HG03378 (cell line): Measurements from ENCODE around the gene NACA.
A peak's percentile ranks its signal among the peaks of the same experiment; 100 is the strongest.
"Not testable (repeated sequence)": the region's sequence is repeated elsewhere in the genome, so short reads cannot be mapped to it uniquely, and the experiment has no call there.

ENCODE experiments used
- ATAC-seq: cut with Tn5 transposase; IDR thresholded peaks from one replicate; pipeline ENCODE4 v1.9.1; 2021; ENCODE audit warnings: mild to moderate bottlenecking, moderate library complexity; ENCODE audit not compliant: unreplicated experiment

NACA gene

GRCh38 chr12:56724972-56725722 lies at the start of gene NACA:
TSS of gene NACA (minus strand) at chr12:56725299. CDS start at chr12:56724521, 778 bp downstream.
- peak; percentile 93 for ATAC-seq

DNA sequence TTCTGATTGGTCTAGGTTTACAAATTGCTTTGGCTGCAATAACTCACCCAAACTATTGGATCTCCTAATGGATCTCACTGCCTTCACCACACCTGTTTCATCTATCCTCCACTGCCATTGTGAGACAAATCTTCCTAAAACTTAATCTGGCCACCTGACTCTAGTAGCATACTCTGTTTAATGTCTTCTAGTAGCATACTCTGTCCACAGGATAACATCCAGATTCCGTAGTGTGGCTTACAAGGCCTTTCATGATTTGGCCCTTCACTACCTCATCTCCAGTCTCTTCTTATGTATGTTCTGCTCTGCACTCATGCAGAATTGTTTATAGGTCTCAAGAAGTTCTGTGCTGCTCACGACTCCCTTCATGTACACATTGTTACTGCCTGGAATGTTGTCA lies 48.0 kb upstream of the NACA start:
- no peak for ATAC-seq

GRCh38 chr12:56772625-56773024 lies 47.5 kb upstream of the NACA start:
- no peak for ATAC-seq

DNA sequence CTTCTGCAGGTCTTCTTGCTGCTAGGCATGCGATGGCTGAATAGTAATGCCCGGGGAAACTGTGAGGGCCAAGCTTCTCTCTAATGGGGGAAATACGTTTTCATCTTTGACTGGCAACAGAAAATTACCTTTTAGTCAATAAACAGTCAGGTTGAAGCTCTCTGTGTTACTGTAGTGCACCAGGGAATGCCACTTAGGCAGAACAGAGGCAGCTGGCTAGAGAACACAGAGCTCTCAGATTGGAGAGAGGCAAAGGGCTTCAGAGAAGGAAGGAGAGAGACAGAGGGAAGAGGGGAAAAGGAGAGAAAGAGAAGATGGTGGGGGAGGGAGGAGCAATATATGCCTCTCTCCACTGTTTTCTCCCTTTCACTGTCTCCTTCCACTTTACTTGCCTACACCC lies 44.8 kb upstream of the NACA start:
- no peak for ATAC-seq

DNA sequence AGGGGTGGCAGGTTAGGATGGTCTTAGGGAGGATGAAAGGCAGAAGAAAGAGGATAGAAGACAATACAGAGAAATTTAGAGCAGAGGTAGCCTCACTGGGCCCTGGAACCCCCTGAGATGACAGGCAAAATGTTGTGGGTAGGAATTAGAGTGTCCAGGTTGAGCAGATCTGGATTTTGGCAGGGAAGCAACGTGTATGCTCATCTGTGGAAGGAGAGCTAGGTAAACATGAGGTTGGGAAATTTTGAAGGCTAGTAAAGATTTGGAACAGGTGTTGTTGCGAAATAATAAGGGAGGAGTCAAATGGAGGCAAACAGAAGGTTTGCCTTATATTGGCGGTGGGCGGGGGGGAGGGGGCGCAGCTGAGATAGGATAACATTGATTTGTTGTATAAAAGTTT lies 43.3 kb upstream of the NACA start:
- no peak for ATAC-seq

DNA sequence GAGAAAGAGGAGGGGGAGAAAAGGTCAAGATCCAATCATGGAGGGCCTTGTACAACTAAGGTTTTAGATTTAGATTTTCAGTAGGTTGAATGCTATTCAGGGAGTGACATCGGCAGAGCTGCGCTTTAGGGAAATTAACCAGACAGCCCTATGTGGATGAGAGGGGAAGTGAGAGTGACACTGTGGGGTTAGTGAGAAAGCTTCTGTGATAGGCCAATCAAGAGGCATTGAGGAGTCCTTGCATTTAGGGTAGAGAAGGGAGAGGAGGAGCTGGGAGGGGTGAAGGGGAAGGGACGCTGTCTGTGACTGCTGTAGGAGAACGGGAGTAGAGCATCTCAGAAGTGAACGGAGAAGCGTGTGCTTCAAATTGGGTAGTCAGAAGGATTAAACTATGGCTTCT lies 41.4 kb upstream of the NACA start:
- ATAC-seq = peak; percentile 95

DNA sequence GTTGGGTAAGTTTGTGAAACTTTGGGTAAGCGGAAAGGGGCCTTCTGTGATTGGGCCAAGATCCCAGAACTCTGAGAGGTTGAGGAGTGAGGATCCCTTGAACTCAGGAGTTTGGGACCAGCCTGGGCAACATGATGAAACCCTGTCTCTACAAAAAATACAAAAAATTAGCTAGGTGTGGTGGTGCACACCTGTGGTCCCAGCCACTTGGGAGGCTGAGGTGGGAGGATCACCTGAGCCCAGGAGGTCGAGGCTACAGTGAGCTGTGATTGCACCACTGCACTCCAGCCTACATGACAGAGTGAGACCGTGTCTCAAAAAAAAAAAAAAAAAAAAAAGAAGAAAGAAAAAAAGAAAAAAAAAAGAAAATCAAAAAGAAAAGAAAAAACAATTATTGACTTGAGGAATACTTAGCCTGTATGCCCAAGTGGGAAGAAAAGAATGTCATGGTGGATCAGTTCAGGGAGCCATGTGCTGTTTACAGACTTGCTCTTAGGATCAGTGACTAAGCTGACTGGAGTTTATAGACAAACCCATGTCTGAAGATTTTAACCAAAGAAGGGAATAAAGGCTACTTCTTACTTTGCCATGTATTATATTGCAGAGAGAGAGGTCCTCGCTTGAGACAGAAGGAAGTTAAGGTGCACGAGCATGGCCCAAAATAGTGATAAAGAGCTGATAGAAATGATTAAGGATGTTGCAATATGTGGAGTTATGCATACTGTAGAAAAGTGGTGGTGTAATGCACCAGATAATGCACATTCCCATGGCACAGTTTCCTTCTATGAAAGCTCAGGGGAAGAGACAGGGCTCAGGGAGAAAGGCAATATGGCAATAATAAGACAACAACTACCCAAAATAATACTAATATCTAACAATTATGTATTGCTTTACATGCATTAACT lies 38.9 kb upstream of the NACA start:
- no peak for ATAC-seq

DNA sequence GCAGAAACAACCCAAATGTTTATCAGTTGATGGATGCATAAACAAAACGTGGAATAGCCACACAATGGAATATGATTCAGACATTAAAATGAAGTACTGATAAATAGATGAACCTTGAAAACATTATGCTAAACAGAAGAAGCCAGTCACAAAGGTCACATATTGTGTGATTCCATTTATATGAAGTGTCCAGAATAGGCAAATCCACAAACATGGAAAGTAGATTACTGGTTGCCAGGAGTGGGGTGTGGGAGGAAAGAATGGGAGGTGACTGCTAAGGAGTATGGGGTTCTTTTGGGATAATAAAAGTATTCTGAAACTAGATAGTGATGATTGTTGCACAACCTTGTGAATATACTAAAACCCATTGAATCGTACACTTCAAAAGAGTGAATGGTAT lies 36.7 kb upstream of the NACA start:
- no peak for ATAC-seq

GRCh38 chr12:56760460-56760859 lies 35.4 kb upstream of the NACA start:
- no peak for ATAC-seq

DNA sequence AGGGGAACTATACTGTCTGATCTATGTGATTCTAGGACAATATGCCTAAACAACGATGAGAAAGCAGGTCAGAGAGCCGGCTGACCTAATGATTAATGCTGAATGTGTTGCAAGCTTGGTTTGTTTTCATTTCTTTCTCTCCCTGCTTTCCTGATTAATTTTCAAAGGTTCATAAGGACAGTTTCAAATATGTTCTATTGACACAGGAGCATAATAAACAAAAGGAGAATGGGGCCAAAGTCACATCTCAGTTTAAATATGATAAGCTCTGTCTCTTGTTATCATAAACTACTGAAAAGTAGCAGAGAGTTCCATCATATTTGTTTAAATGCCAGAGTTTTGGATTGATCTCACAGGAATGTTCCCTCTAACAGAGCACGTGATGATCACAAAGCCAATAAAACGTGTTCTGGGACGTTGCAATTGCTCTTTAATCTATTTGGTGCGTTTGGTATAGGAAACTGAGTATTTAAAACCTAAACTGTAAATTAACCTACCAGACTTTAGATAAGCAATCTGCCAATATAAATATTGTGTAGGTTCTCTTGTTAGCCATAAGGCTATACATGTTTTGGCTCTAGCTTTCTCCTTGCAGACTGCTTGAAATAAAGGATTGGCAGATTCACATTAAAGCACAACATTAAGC lies 34.3 kb upstream of the NACA start:
- ATAC-seq = no peak

- ATAC-seq = no peak
Measured at GRCh38 chr12:56758728-56759262, 33.7 kb upstream of the NACA start.

DNA sequence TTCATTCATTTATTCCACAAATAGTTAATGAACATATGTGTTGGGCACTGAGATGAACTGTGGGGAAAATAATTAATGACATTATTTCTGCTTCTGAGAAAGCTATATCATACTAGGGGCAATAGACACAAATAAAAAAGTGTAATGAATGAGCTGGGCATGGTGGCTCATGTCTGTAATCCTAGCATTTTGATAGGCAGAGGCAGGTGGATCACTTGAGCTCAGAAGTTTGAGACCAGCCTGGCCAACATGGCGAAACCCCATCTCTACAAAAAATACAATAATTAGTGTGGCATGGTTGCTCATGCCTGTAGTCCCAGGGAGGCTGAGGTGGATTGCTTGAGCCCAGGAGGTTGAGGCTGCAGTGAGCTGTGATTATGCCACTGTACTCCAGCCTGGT lies 32.9 kb upstream of the NACA start:
- ATAC-seq = not testable (repeated sequence)

DNA sequence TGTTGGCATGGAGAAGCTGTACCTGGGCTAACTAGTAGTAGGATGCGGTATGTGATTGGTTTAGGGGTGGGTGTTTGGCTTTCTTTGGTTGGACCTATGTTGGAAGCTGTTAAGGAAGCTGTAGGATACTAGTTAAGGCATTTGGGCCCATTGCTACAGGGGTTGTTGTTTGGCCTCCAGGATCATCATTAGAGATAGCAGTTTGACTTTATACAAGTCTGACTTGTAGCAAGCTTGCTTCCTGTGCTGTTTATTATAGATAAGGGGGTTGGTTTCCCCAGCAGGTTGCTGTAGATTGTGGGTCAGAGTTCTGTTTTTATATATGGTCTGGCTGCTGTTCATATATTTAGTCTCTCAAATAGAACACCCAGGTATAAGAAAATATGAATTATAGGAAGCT lies 28.5 kb upstream of the NACA start:
- no peak for ATAC-seq

DNA sequence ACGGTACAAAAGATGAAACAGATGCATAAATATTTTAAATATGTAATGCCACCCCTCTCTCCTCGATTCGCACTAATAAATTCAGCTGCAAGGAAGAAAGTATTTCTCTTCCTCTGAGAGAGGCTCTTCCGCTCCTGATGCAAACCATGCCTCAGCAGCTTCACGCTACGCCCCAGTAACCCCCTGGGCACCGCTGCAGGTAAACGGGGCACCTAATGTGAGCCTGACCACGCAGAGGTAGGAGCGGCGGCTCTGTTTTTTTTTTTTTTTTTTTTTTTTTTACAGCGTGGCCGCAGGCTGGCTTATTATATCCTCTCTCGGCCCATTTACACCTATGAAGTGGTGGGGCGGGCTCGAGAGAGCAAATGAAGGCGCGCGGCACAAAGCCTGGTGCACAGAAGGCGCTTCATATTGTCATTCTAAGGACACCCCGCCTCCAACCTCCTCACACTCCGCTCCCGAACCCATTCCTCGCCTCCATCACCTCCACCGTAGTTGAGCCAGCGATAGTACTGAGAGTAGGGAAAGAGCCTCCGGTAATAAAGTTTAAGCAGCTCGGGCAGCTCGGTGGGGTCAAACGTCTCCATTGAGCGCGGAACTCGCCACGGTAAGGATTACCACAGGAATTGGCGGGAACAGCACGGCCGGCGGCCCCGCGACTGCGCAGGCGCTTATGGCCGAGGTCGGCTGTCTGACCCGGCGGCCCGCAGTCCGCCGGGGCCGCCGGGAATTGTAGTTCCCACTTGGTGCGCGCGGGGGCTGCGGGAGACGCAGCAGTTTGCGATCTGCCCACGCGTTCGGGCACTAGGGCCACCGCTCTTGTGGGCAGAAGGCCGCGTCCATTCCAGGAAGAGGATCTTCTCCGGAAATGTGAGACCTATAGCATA lies 26.9 kb upstream of the NACA start, which contains the start of gene PRIM1:
TSS of gene PRIM1 (minus strand) at position 612 of the 887 bp plus-strand sequence. CDS start at position 587, 25 bp downstream.
- ATAC-seq = peak; percentile 51

DNA sequence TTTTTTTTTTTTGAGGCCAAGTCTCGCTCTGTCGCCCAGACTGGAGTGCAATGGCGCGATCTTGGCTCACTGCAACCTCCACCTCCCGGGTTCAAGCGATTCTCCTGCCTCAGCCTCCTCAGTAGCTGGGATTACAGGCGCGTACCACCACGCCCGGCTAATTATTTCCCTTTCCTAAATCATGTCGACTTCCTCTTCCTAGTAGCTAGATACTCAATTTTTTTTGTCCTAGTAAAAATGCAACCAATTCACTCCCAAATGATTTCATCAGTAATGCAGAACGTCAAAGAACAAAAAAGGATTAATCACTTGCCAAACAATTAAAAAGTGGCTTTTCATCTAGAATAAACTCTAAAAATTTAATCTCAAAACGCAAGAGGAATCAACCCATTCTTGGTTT lies 25.5 kb upstream of the NACA start:
- ATAC-seq = not testable (repeated sequence)

DNA sequence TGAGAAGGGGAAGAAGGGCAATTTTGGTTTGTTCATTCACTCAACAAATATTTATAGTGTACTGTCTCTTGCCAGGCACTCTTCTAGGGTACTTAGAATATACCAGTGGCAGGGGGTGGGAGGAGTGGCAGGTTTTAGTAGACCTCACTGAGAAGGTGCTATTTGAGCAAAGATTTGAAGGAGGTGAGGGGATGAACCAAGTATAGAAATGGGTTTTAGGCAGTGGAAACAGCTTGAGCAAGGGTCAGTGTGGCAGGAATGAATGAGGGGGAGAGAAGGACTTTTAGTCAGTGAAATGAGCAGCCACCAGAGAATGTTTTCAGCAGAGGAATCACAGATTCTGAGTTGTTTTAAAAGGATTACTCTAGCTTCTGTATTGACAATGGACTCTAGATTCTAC lies 24.8 kb upstream of the NACA start:
- no peak for ATAC-seq

DNA sequence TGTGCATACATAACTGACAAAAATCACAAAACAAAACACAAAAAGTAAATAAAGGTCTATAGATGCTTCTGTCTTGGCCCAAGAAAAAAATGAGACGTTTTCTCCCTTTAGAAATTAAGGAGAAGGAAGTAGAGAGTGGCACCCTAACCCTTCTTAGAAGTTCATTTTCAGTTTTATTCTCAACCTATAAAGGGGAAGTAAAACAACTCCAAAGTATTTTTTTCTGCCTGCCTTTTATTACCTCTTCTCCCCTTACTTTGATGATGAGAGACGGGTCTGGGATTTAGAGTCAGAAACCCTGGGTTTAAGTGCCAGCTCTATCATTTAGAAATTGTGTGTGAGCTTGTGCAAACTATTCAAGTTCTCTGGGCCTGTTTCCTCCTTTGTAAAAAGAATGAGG lies 24.3 kb upstream of the NACA start:
- ATAC-seq = no peak

- ATAC-seq = no peak
Measured at GRCh38 chr12:56728139-56728861, 3.2 kb upstream of the NACA start.

DNA sequence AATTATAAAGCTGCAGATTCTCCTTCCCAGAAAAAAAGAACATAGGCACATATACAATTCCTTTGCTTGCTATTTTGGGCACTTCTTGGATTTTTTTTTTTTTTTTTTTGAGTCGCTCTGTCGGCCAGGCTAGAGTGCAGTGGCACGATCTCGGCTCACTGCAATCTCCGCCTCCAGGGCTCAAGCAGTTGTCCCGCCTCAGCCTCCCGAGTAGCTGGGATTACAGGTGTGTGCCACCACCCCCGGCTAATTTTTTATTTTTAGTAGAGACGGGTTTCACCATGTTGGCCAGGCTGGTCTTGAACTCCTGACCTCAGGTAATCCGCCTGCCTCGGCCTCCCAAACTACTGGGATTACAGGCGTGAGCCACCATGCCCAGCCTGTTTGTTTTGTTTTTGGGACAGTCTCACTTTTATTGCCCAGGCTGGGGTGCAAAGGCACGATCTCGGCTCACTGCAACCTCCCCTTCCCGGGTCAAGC lies 1.1 kb upstream of the NACA start:
- not testable (repeated sequence) for ATAC-seq
